ENCODE results near the gene TOMM22. TPM values are rescaled to one million over a fixed set of nuclear protein-coding genes. Genes with fewer than 3 reads are reported as not detected.

The TOMM22 gene
- total and polyA plus RNA-seq, 7 donors, result 39.5 to 125 (median 69.1) TPM

DNA sequence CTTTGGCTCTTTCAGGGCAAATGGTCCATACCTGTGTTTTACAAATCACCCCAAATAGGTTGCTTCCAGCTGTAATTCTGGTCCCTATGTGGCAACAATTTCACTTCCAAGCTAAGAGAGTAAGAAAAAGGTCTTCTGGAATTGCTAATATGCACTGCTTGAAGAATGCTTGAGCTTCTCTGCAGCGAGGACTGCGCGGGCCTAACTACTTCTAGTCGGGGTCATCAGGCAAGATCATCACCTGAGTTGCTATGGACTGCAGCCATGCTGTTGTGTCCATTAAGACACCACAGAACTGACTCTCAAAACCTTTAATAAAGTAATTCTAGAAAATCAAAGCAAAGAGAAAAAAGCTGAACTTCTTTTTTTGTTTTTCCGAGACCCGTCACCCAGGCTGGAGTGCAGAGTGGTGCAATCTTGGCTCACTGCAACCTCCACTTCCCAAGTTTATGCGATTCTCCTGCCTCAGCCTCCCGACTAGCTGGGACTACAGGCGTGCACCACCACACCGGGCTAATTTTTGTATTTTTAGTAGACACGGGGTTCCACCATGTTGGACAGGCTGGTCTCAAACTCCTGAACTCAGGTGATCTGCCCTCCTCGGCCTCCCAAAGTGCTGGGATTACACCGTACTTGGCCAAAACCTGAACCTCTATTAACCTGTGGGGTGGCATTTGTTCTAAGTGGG lies 16.8 kb downstream of the TOMM22 start:
- TF ChIP-seq, protein P1, sequence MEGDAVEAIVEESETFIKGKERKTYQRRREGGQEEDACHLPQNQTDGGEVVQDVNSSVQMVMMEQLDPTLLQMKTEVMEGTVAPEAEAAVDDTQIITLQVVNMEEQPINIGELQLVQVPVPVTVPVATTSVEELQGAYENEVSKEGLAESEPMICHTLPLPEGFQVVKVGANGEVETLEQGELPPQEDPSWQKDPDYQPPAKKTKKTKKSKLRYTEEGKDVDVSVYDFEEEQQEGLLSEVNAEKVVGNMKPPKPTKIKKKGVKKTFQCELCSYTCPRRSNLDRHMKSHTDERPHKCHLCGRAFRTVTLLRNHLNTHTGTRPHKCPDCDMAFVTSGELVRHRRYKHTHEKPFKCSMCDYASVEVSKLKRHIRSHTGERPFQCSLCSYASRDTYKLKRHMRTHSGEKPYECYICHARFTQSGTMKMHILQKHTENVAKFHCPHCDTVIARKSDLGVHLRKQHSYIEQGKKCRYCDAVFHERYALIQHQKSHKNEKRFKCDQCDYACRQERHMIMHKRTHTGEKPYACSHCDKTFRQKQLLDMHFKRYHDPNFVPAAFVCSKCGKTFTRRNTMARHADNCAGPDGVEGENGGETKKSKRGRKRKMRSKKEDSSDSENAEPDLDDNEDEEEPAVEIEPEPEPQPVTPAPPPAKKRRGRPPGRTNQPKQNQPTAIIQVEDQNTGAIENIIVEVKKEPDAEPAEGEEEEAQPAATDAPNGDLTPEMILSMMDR (IDR thresholded peaks at IDR 0.05), result no peak
- ATAC-seq (no peak), DNase-seq (no peak)
- H3K4me1 ChIP-seq, result peaks cover 44% of the 10 kb centered on the region
- intact Hi-C loops (cut with DNase I), result no loop called here
- peak overlapping the region; percentile 94 for H3K4me3 ChIP-seq
- peak overlapping the region; percentile 98 for H3K27ac ChIP-seq
- no peaks in the 10 kb centered on the region for H3K9me3 ChIP-seq
- WGBS, 3 donors, result 91 to 92% (median 92%) methylated on average over 13 of the region's 13 CpGs
- H3K27me3 ChIP-seq (ENCODE audit: insufficient read depth in 3 of 3, low read length in 2 of 3), result no peaks in the 10 kb centered on the region
- H3K36me3 ChIP-seq (ENCODE audit: insufficient read depth in 1 of 2, low read depth in 1 of 2), result peaks cover 4 to 32% of the 10 kb centered on the region in 2 donors

DNA sequence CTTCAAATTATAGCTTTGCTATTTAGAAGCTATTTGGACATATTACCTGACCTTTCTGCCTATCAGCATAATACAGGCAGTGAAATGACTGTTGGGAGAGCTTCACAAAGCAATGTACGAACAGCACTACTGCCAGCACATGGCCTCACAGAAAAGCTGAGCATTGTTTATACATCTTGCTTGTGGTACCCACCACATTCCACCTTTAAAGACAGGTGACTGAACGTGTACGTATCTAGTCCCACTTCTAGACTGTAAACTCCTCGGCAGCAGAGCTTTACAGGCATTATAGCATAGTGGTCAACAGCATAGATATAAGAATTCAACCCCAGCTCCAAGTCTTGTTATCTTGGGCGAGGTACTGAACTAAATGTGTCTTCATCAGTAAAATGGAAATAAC lies 17.4 kb downstream of the TOMM22 start:
- peaks cover 44% of the 10 kb centered on the region for H3K4me1 ChIP-seq
- ATAC-seq, result no peak
- WGBS, 3 donors, result 61 to 66% (median 63%) methylated on average over 5 of the region's 5 CpGs

DNA sequence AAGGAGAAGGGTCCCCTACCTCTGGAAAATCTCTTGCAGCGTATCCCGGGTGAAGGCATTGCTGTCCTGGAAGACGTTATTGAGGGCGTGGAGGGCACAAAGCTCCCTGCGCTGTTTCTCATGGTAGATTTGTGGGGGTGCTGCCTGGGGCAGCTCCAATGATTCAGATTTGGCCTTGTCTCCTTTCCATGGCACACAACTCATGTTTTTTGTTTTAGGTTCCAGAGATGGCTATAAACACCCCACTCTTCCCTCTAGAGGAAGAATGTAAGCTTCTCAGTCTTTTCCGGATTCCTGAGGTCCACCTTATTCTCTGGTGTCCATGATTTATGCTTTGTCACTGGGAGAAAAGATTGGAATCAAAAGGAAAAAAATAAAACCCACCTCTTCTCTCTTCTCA lies 18.0 kb downstream of the TOMM22 start:
- TF ChIP-seq, protein P1 (IDR thresholded peaks at IDR 0.05), result no peak
- 23 to 27% (median 24%) methylated on average over 6 of the region's 6 CpGs for WGBS, 3 donors
- peaks cover 4 to 24% of the 10 kb centered on the region in 2 donors for H3K36me3 ChIP-seq (ENCODE audit: insufficient read depth in 1 of 2, low read depth in 1 of 2)
- H3K4me3 ChIP-seq, result peak overlapping the region; percentile 94
- no peak for DNase-seq
- no peak for ATAC-seq
- H3K4me1 ChIP-seq, result peaks cover 49% of the 10 kb centered on the region
- no peaks in the 10 kb centered on the region for H3K9me3 ChIP-seq
- intact Hi-C loops (cut with DNase I), result no loop called here
- H3K27ac ChIP-seq, result peak overlapping the region; percentile 98
- no peaks in the 10 kb centered on the region for H3K27me3 ChIP-seq (ENCODE audit: insufficient read depth in 3 of 3, low read length in 2 of 3)

More for the DNA sequence above, 17.4 kb downstream of the TOMM22 start:
- DNase-seq, result no peak
- TF ChIP-seq, protein P1 (IDR thresholded peaks at IDR 0.05), result no peak
- peak overlapping the region; percentile 98 for H3K27ac ChIP-seq
- H3K4me3 ChIP-seq, result peak overlapping the region; percentile 94
- H3K27me3 ChIP-seq (ENCODE audit: insufficient read depth in 3 of 3, low read length in 2 of 3), result no peaks in the 10 kb centered on the region
- no peaks in the 10 kb centered on the region for H3K9me3 ChIP-seq
- intact Hi-C loops (cut with DNase I), result no loop called here
- H3K36me3 ChIP-seq (ENCODE audit: insufficient read depth in 1 of 2, low read depth in 1 of 2), result peaks cover 4 to 29% of the 10 kb centered on the region in 2 donors

DNA sequence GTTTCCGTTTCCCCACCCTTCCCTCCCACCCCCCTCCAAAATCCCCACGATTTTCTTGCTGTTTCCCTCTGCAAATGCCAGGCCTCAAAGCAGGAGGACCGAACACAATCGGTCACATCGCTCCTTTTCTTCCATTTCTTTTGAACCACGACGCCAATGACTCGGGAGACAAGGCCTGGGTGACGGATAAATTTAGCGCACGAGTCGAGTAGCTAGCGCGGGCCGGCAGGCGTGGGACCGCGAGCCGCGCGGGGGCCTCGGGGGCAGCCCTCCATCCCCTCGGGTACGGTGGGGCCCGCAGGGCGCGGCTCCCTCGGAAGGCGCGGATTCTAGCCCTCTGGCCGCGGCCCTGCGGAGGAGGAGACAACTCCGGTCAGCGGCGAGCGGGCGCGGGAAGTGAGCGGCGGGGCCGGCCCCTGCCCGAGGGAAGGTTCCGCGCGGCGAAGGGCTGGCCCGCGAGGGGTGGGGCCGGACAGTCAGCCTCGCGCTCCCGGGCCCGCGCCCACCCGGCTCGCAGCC lies 18.6 kb downstream of the TOMM22 start:
- WGBS, 3 donors, result 0 to 1% (median 0%) methylated on average over 24 to 57 of the region's 57 CpGs

More for the DNA sequence above, 18.6 kb downstream of the TOMM22 start:
- H3K9me3 ChIP-seq, result no peaks in the 10 kb centered on the region
- no peaks in the 10 kb centered on the region for H3K27me3 ChIP-seq (ENCODE audit: insufficient read depth in 3 of 3, low read length in 2 of 3)
- H3K36me3 ChIP-seq (ENCODE audit: insufficient read depth in 1 of 2, low read depth in 1 of 2), result peaks cover 4 to 24% of the 10 kb centered on the region in 2 donors
- peak overlapping the region; percentile 94 for H3K4me3 ChIP-seq
- DNase-seq (peak; percentile 79 to 81), ATAC-seq (peak; percentile 6 to 28 (median 14))
- peak overlapping the region; percentile 98 for H3K27ac ChIP-seq
- peaks cover 52% of the 10 kb centered on the region for H3K4me1 ChIP-seq
- intact Hi-C loops (cut with DNase I), result no loop called here
- TF ChIP-seq, protein P1 (IDR thresholded peaks at IDR 0.05), result no peak

Data from psoas muscle (tissue), 8 donors.